ENCODE measurements around the gene SFRP5. TPM values are rescaled to one million over a fixed set of nuclear protein-coding genes. Genes with fewer than 3 reads are reported as not detected.

SFRP5 gene
- total RNA-seq, 1 donor from 2014 or later, result 2.1 TPM

DNA sequence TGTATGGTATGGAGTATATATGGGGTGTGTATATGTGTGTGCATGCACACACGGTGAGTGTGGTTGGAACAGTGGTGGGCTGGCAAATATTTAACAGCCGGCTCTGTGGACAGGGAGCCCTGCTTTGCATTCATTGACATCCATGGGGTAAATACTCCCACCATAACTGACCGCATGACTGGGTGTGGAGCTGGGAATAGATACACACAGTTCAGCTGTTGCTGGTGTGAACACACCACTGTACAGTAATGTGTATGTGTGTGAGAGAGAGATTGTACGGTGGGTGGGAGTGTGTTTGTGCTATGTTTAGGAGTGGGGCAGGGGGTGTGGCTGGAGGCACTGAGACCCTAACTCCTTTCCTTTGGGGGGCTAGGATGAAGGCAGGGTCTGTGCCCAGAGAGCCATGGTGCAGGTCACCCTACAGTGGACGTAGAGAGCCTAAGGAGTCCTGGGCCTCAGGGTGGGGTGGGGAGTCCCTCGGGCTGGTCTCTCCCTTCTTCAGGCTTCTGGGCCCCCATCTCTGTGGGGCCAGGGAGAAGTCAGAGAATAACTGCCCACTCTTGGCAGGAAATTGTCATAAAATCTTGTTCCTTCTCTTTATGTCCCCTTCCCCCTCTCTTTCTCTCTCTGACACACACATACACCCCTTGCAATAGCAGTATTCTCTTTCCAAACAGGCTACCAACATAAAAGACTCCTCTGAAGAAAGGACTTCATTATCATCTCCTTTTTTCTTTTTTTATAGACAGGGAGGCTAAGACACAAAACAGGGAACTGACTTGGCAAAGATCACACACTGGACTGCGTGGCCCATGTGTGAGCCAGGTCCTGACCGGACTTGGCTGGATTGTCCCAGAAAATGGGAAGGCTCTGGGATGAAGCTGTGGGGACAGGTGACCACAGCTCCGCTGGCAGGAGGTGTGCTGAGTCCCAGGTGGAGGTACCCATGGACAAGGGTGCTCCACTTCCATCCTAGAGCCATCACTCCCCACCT lies 3.2 kb downstream of the SFRP5 start:
- ATAC-seq (ENCODE audit: poor library complexity) (no peak), DNase-seq (peak; percentile 6)
- intact Hi-C loops (cut with DNase I), result no loop called here

GRCh38 chr10:97766996-97767924 lies 4.5 kb downstream of the SFRP5 start:
- intact Hi-C loops (cut with DNase I), result no loop called here
- ATAC-seq (ENCODE audit: poor library complexity) (no peak), DNase-seq (peak; percentile 33)

GRCh38 chr10:97766106-97766810 lies 5.5 kb downstream of the SFRP5 start:
- ATAC-seq (ENCODE audit: poor library complexity), result no peak
- no peak for DNase-seq
- intact Hi-C loops (cut with DNase I), result no loop called here

DNA sequence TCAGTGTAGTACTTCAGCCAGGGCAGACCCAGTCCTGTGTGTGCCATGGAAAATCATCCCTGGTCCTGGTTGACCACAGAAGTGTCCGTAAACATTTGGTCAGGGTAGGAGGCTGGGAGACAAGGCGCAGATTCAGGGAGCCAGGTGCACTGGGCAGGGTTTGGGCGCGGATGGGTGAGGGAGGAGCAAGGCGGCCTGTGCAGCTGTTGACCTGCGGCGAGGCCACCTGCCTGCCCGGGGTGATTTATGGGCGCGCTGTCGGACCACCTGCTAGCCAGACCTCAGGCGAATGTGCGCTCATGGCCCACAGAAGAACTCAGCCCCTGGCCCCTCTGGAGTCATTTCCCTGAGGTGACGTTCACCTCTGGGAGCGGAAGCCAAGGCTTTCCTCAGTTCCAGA lies 6.6 kb downstream of the SFRP5 start:
- intact Hi-C loops (cut with DNase I), result no loop called here
- ATAC-seq (ENCODE audit: poor library complexity), result no peak
- DNase-seq, result no peak

GRCh38 chr10:97764519-97764931 lies 7.3 kb downstream of the SFRP5 start:
- no peak for DNase-seq
- intact Hi-C loops (cut with DNase I), result no loop called here
- ATAC-seq (ENCODE audit: poor library complexity), result no peak

DNA sequence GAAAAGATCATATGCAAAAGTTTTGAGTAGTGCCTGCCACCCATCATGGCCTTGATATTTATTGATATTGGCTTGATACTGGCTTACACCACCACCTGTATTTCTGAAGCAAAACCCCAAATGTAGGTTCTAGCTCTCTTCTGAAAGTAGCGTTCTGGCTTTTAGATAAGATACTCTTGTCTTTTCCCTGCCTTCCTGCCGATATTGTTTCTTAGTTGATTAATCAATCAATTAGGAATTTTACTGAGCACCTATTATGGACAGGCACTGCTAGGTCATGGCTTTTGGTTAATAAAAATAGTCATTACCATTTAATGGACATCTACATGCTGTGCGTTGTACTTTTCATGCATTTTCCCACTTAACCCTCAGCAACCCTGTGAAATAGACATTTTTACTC lies 7.9 kb downstream of the SFRP5 start:
- intact Hi-C loops (cut with DNase I), result no loop called here
- DNase-seq, result no peak
- ATAC-seq (ENCODE audit: poor library complexity), result no peak

DNA sequence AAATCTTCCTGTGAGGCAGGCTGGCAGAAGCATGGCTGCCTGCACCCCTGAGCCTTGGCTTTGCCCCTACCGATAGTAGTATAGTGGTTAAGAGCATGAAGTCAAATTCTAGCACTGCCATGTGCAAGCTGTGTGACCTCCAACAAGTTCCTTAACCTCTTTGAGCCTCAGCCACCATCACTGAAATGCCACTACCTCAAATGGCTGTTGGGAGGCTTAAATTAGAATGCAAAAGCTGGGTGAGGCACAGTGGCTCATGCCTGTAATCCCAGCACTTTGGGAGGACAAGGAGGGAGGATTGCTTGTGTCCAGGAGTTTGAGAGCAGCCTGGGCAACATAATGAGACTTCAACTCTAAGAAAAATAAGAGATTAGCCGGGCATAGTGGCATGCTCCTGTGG lies 8.4 kb downstream of the SFRP5 start:
- no peak for ATAC-seq (ENCODE audit: poor library complexity)
- intact Hi-C loops (cut with DNase I), result no loop called here
- no peak for DNase-seq

- ATAC-seq (ENCODE audit: poor library complexity) (peak; percentile 63), DNase-seq (no peak)
- intact Hi-C loops (cut with DNase I), result no loop called here
These were observed 9.0 kb downstream of the SFRP5 start for GRCh38 chr10:97762816-97763215.

DNA sequence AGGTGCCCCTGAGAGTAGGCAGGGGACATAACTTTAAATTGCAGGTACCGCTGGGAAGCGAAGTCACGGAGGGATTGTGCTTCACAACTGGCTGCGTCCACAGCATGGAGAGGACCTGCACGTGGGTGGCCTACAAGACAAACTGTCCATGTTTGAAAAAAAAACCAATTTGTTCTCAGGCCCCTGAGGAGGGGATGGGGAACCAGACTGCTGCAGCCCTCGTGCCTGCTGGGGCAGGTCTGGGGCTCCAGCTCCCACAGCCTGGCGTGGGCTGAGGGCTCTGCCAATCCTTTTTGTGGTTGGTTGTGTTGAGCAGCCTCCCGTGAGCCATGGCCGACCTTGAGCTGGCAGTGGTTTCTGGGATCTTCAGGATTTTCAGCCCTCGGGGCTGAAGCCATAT lies 9.7 kb downstream of the SFRP5 start:
- DNase-seq (no peak), ATAC-seq (ENCODE audit: poor library complexity) (no peak)
- intact Hi-C loops (cut with DNase I), result no loop called here

- ATAC-seq (ENCODE audit: poor library complexity) (no peak), DNase-seq (no peak)
- intact Hi-C loops (cut with DNase I), result loop anchor here (2.0 kb wide), 1 partner anchor 107 kb away; no protein-coding TSS in a partner anchor
These were observed 10.4 kb downstream of the SFRP5 start for GRCh38 chr10:97761331-97761865.

GRCh38 chr10:97760461-97761257 lies 11.1 kb downstream of the SFRP5 start:
- ATAC-seq (ENCODE audit: poor library complexity), result no peak
- intact Hi-C loops (cut with DNase I), result loop anchor here (2.0 kb wide), 1 partner anchor 108 kb away; no protein-coding TSS in a partner anchor
- no peak for DNase-seq

- intact Hi-C loops (cut with DNase I), result loop anchor here (2.0 kb wide), 1 partner anchor 109 kb away; no protein-coding TSS in a partner anchor
- DNase-seq, result no peak
- no peak for ATAC-seq (ENCODE audit: poor library complexity)
These were observed 11.9 kb downstream of the SFRP5 start for GRCh38 chr10:97759946-97760345.

DNA sequence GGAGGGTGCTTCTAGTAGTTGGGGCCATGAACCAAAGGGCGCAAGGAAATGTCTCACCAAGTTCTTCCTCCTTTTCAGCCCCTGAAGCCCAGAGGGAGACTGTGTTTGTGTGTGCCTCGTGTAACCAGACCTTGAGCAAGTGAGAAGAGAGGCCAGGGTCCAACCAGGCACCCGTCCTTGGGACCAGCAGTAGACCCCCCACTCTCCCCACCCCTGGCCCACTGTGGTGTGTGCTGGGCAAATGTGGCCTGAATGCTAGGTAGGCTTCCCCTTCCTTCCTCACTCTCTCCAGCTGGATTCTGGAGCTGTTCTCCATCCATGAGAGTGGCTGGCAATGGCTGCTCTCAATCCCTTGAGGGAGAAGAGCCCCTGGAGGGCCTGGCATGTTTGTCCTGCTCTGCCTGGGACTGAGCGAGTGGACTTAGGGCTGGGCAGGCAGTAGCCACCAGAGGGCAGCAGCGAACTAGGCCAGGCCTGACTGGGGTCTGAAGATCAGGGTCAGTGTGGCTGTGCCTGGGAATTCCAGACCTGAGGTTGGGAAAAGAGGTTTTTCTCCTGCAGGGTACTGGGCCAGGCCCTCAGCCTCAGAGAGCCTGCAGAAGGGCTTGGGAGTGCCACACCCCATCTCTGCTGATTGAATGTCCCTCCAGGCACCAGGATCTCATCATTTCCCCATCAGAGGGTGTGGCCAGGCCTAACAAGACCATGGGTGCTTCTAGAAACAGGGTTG lies 12.5 kb downstream of the SFRP5 start:
- ATAC-seq (ENCODE audit: poor library complexity) (peak; percentile 83), DNase-seq (peak; percentile 73)
- intact Hi-C loops (cut with DNase I), result no loop called here

- intact Hi-C loops (cut with DNase I), result no loop called here
- ATAC-seq (ENCODE audit: poor library complexity) (no peak), DNase-seq (no peak)
These were observed 14.3 kb downstream of the SFRP5 start for GRCh38 chr10:97757471-97757870.

DNA sequence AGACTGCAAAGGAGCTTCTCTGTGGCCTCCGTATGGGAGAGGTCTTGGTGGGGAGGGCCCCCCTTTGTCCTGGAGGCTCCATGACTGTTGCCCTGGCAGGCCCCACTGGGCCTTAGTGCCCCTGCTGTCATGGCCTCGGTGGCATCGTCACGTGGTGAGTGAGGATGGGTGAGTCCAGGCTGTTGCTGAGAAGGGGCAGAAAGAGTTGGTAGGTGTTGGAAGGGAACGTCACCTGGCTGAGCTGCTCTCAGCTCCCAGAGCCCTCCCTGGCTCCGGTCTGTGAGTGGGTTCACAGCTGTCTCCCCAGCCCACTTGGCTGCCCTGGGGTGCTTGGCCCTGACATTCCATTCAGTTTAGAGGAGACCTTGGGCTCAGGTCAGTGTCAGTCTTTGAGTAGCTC lies 16.1 kb downstream of the SFRP5 start:
- DNase-seq (no peak), ATAC-seq (ENCODE audit: poor library complexity) (no peak)
- intact Hi-C loops (cut with DNase I), result no loop called here

GRCh38 chr10:97754726-97755125 lies 17.1 kb downstream of the SFRP5 start:
- intact Hi-C loops (cut with DNase I), result no loop called here
- DNase-seq, result no peak
- no peak for ATAC-seq (ENCODE audit: poor library complexity)

DNA sequence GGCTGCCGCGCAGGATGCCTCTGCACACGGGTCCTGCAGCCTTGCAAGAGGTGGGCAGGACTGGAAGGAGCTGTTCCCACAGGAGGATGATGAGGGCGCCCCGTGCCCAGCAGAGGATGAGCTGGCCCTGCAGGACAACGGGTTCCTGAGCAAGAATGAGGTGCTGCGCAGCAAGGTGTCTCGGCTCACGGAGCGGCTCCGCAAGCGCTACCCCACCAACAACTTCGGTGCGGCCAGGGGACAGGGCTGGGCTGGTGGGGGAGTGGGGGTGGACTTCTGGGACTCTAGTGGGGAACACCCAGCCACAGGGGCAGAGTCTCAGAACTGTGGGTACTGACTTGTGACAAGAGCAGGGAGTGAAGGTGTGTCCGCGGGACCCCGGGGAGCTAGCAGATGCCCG lies 18.8 kb downstream of the SFRP5 start:
- intact Hi-C loops (cut with DNase I), result no loop called here
- ATAC-seq (ENCODE audit: poor library complexity) (no peak), DNase-seq (no peak)

Data from Right ventricle myocardium superior (tissue), 1 donor.